Measurements from ENCODE around the gene ZNF324.

DNA sequence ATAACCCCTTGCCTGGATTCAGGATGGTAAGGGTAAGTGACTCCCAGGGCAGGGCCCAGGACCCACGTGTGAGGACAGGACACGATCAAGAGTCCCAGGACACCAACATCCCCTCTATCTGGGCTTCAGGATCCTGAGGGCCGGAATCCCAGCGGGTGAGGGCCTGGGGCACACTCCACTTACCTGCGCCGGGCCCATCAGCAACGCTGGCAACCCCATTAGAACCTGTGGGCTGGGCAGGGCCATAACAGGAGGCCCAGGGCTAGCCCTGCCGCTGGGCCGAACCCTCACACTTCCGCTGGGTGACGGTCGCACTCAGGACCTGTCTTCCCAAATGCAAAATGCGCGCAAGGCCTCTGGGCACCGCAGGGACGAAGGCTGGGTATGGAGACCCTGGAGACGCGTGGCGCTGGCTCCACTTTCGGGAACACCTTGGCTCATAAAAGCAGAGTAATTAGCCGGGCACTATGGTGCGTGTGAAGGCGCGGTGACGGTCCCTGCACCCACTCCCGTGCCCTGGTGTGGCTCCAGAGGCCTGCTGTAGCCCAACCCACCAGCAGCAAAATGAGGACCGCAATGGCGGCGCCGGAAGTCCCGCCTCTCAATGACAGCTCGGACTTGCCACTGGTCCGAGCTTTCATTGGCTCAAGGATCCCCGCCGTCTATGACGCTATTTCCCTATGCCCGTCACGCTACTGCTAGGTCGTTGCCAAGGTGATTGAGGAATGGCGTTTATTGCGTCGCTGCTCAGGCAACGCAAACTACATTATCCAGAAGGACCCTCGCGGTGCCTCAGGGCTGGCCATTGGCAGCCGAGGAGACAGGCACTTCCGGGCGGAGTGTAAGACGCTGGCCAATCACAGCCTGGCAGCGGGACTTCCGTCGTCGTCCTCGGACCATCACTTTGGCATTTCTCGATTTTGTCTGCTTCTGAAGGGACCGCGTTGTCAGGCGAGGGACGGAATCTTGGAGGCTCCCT, 27.0 kb upstream of the ZNF324 start, which contains the start of gene ZNF132:
- TF ChIP-seq, protein P1, sequence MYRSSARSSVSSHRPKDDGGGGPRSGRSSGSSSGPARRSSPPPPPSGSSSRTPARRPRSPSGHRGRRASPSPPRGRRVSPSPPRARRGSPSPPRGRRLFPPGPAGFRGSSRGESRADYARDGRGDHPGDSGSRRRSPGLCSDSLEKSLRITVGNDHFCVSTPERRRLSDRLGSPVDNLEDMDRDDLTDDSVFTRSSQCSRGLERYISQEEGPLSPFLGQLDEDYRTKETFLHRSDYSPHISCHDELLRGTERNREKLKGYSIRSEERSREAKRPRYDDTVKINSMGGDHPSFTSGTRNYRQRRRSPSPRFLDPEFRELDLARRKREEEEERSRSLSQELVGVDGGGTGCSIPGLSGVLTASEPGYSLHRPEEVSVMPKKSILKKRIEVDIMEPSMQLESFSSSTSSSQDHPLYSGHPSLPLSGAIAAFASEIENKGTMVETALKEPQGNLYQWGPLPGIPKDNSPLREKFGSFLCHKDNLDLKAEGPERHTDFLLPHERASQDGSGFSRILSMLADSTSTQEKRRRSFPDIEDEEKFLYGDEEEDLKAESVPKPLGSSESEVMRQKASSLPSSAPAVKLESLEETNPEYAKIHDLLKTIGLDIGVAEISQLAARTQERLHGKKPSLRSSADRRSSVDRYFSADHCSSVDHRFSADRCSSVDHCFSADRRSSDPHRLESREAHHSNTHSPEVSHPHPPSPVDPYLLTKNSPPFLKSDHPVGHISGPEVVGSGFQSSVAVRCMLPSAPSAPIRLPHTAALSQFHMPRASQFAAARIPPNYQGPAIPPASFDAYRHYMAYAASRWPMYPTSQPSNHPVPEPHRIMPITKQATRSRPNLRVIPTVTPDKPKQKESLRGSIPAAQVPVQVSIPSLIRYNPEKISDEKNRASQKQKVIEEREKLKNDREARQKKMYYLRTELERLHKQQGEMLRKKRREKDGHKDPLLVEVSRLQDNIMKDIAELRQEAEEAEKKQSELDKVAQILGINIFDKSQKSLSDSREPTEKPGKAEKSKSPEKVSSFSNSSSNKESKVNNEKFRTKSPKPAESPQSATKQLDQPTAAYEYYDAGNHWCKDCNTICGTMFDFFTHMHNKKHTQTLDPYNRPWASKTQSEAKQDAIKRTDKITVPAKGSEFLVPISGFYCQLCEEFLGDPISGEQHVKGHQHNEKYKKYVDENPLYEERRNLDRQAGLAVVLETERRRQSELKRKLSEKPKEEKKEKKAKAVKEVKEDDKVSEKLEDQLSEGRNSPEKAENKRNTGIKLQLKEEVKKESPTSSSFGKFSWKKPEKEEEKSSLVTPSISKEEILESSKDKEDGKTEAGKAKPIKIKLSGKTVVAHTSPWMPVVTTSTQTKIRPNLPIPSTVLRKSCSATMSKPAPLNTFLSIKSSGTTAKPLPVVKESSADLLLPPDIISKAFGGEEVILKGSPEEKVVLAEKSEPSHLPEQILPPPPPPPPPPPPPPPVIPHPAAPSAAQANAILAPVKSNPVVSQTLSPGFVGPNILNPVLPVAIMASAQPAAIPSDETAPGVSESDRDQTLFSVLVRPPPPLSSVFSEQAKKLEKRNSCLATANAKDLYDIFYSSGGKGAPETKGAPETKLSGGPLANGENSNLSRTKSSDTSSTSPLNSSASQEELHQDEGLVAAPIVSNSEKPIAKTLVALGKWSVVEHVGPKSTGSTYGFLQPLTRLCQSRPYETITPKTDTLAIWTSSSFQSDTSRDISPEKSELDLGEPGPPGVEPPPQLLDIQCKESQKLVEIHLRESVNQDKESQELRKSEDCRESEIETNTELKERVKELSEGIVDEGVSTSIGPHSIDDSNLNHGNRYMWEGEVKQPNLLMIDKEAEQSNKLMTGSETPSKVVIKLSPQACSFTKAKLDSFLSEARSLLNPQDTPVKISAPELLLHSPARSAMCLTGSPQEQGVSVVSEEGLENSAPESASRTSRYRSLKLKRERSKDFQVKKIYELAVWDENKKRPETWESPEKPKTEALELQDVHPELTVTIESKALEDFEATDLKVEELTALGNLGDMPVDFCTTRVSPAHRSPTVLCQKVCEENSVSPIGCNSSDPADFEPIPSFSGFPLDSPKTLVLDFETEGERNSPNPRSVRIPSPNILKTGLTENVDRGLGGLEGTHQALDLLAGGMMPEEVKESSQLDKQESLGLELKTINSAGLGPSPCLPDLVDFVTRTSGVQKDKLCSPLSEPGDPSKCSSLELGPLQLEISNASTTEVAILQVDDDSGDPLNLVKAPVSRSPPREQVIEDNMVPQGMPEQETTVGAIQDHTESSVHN (CRISPR knock-in tag; IDR thresholded peaks at IDR 0.05) = no peak
- TF ChIP-seq, protein P2, sequence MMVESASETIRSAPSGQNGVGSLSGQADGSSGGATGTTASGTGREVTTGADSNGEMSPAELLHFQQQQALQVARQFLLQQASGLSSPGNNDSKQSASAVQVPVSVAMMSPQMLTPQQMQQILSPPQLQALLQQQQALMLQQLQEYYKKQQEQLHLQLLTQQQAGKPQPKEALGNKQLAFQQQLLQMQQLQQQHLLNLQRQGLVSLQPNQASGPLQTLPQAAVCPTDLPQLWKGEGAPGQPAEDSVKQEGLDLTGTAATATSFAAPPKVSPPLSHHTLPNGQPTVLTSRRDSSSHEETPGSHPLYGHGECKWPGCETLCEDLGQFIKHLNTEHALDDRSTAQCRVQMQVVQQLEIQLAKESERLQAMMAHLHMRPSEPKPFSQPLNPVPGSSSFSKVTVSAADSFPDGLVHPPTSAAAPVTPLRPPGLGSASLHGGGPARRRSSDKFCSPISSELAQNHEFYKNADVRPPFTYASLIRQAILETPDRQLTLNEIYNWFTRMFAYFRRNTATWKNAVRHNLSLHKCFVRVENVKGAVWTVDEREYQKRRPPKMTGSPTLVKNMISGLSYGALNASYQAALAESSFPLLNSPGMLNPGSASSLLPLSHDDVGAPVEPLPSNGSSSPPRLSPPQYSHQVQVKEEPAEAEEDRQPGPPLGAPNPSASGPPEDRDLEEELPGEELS (CRISPR knock-in tag; IDR thresholded peaks at IDR 0.05) = no peak
- TF ChIP-seq, protein P3, sequence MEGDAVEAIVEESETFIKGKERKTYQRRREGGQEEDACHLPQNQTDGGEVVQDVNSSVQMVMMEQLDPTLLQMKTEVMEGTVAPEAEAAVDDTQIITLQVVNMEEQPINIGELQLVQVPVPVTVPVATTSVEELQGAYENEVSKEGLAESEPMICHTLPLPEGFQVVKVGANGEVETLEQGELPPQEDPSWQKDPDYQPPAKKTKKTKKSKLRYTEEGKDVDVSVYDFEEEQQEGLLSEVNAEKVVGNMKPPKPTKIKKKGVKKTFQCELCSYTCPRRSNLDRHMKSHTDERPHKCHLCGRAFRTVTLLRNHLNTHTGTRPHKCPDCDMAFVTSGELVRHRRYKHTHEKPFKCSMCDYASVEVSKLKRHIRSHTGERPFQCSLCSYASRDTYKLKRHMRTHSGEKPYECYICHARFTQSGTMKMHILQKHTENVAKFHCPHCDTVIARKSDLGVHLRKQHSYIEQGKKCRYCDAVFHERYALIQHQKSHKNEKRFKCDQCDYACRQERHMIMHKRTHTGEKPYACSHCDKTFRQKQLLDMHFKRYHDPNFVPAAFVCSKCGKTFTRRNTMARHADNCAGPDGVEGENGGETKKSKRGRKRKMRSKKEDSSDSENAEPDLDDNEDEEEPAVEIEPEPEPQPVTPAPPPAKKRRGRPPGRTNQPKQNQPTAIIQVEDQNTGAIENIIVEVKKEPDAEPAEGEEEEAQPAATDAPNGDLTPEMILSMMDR (CRISPR knock-in tag; IDR thresholded peaks at IDR 0.05) = no peak
- TF ChIP-seq ADNP (CRISPR knock-in tag; IDR thresholded peaks at IDR 0.05) (no peak), STAG1 (CRISPR knock-in tag; IDR thresholded peaks at IDR 0.05) (no peak), JUN (CRISPR knock-in tag; IDR thresholded peaks at IDR 0.05) (no peak), SALL1 (CRISPR knock-in tag; IDR thresholded peaks at IDR 0.05) (no peak), ZSCAN29 (CRISPR knock-in tag; conservative IDR thresholded peaks at IDR 0.05) (no peak)
- TF ChIP-seq, protein P4, sequence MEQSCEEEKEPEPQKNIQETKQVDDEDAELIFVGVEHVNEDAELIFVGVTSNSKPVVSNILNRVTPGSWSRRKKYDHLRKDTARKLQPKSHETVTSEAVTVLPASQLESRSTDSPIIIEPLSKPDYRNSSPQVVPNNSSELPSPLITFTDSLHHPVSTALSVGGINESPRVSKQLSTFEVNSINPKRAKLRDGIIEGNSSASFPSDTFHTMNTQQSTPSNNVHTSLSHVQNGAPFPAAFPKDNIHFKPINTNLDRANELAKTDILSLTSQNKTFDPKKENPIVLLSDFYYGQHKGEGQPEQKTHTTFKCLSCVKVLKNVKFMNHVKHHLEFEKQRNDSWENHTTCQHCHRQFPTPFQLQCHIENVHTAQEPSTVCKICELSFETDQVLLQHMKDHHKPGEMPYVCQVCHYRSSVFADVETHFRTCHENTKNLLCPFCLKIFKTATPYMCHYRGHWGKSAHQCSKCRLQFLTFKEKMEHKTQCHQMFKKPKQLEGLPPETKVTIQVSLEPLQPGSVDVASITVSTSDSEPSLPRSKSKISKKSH (CRISPR knock-in tag; IDR thresholded peaks at IDR 0.05; ENCODE audit: borderline replicate concordance) = no peak
- TF ChIP-seq, protein P5, sequence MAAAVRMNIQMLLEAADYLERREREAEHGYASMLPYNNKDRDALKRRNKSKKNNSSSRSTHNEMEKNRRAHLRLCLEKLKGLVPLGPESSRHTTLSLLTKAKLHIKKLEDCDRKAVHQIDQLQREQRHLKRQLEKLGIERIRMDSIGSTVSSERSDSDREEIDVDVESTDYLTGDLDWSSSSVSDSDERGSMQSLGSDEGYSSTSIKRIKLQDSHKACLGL (CRISPR knock-in tag; IDR thresholded peaks at IDR 0.05) = no peak
